ENCODE results near the gene LARP7.
"Not testable (repeated sequence)": the region's sequence is repeated elsewhere in the genome, so short reads cannot be mapped to it uniquely, and the experiment has no call there.

The LARP7 gene

DNA sequence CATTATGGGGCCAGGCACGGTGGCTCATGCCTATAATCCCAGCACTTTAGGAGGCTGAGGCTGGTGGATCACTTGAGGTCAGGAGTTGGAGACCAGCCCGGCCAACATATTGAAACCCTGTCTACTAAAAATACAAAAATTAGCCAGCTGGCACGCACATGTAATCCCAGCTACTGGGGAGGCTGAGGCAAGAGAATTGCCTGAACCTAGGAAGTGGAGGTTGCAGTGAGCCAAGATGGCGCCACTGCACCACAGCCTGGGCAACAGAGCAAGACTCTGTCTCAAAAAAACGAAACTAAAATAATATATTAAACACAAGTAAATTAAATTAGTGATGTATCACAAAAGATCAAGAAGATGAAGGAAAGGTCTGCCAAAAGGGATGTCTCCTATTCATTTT is 19.2 kb downstream of the LARP7 start:
- DNase-seq (ENCODE audit: low spot score in 2 of 2); H3K27ac Mint-ChIP-seq (ENCODE audit: low read depth); H3K4me1 Mint-ChIP-seq; H3K9me3 Mint-ChIP-seq; H3K27me3 Mint-ChIP-seq; ATAC-seq (replicated peaks; ENCODE audit: extremely low read depth, poor library complexity, severe bottlenecking); H3K4me3 Mint-ChIP-seq: not testable (repeated sequence)
- H3K36me3 Mint-ChIP-seq (ENCODE audit: insufficient read depth), result peaks cover 52% of the 10 kb centered on the region

- Mint-ChIP-seq H3K36me3 (ENCODE audit: insufficient read depth) (peaks cover 3% of the 10 kb centered on the region), H3K9me3 (no peaks in the 10 kb centered on the region), H3K27ac (ENCODE audit: low read depth) (no peak overlapping the region), H3K27me3 (no peaks in the 10 kb centered on the region), H3K4me1 (no peaks in the 10 kb centered on the region), H3K4me3 (no peak overlapping the region)
- no peak for ATAC-seq (replicated peaks; ENCODE audit: extremely low read depth, poor library complexity, severe bottlenecking)
- no peak for DNase-seq (ENCODE audit: low spot score in 2 of 2)
Observed at GRCh38 chr4:112664611-112665010, 27.7 kb downstream of the LARP7 start.

DNA sequence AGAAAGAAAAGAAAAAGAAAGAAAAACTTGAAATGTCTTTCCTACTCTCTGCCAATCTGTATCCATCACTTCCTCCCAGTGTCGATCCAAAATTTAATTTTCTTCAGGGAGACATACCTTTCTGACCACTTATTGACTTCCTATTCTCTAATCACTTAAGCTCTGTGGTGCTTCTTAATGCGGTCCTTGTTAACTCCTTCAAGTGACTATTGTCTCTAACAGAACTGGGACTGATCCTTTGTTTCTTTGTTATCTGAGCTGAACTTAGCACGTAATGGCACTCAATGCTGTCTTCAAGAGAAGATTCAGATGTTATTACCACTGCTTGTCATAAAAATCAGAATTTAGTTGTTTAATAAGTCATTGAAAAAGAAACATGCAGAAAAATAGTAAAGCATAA is 31.2 kb downstream of the LARP7 start:
- H3K4me1 Mint-ChIP-seq, result no peaks in the 10 kb centered on the region
- peaks cover 1% of the 10 kb centered on the region for H3K36me3 Mint-ChIP-seq (ENCODE audit: insufficient read depth)
- H3K9me3 Mint-ChIP-seq, result no peaks in the 10 kb centered on the region

GRCh38 chr4:112673076-112673475 is 36.1 kb downstream of the LARP7 start:
- ATAC-seq (replicated peaks; ENCODE audit: extremely low read depth, poor library complexity, severe bottlenecking) (no peak), DNase-seq (ENCODE audit: low spot score in 2 of 2) (no peak)
- Mint-ChIP-seq H3K9me3 (no peaks in the 10 kb centered on the region), H3K4me1 (no peaks in the 10 kb centered on the region), H3K36me3 (ENCODE audit: insufficient read depth) (no peaks in the 10 kb centered on the region), H3K27ac (ENCODE audit: low read depth) (no peak overlapping the region), H3K4me3 (no peak overlapping the region), H3K27me3 (no peaks in the 10 kb centered on the region)

More for the DNA sequence above, 31.2 kb downstream of the LARP7 start:
- DNase-seq (ENCODE audit: low spot score in 2 of 2) (no peak), ATAC-seq (replicated peaks; ENCODE audit: extremely low read depth, poor library complexity, severe bottlenecking) (no peak)
- no peak overlapping the region for H3K4me3 Mint-ChIP-seq
- H3K27me3 Mint-ChIP-seq, result no peaks in the 10 kb centered on the region
- no peak overlapping the region for H3K27ac Mint-ChIP-seq (ENCODE audit: low read depth)

- Mint-ChIP-seq H3K36me3 (ENCODE audit: insufficient read depth) (no peaks in the 10 kb centered on the region), H3K4me3 (no peak overlapping the region), H3K27ac (ENCODE audit: low read depth) (no peak overlapping the region), H3K4me1 (no peaks in the 10 kb centered on the region), H3K9me3 (no peaks in the 10 kb centered on the region), H3K27me3 (no peaks in the 10 kb centered on the region)
- ATAC-seq (replicated peaks; ENCODE audit: extremely low read depth, poor library complexity, severe bottlenecking), result no peak
- DNase-seq (ENCODE audit: low spot score in 2 of 2), result no peak
Observed at GRCh38 chr4:112673686-112674085, 36.7 kb downstream of the LARP7 start.

DNA sequence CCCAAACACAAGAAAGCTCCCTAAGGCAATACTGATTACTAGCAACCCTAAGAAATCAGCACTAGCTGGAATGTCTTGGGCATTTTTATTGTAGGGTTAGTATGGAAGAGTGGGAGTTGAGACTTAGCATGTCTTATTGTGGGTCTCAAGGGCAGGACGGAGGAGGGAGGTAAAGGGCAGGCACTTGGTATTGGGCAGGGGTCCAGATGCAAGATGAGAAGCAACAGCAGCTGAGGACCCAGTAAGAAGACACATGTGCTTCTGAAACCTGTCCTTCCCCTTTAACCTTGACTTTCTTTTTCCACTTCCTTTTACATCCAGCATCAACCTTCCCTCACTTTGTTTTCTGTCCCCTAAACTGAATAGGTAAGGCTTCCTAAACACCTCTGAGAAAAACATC is 37.4 kb downstream of the LARP7 start:
- no peak for DNase-seq (ENCODE audit: low spot score in 2 of 2)
- H3K27ac Mint-ChIP-seq (ENCODE audit: low read depth), result no peak overlapping the region
- no peaks in the 10 kb centered on the region for H3K36me3 Mint-ChIP-seq (ENCODE audit: insufficient read depth)
- H3K4me1 Mint-ChIP-seq, result no peaks in the 10 kb centered on the region
- no peak for ATAC-seq (replicated peaks; ENCODE audit: extremely low read depth, poor library complexity, severe bottlenecking)
- no peaks in the 10 kb centered on the region for H3K9me3 Mint-ChIP-seq
- no peak overlapping the region for H3K4me3 Mint-ChIP-seq
- no peaks in the 10 kb centered on the region for H3K27me3 Mint-ChIP-seq

GRCh38 chr4:112677519-112678091 is 40.7 kb downstream of the LARP7 start:
- Mint-ChIP-seq H3K27ac (ENCODE audit: low read depth) (no peak overlapping the region), H3K27me3 (no peaks in the 10 kb centered on the region), H3K4me1 (no peaks in the 10 kb centered on the region), H3K36me3 (ENCODE audit: insufficient read depth) (no peaks in the 10 kb centered on the region), H3K9me3 (no peaks in the 10 kb centered on the region), H3K4me3 (no peak overlapping the region)
- DNase-seq (ENCODE audit: low spot score in 2 of 2) (no peak), ATAC-seq (replicated peaks; ENCODE audit: extremely low read depth, poor library complexity, severe bottlenecking) (no peak)

DNA sequence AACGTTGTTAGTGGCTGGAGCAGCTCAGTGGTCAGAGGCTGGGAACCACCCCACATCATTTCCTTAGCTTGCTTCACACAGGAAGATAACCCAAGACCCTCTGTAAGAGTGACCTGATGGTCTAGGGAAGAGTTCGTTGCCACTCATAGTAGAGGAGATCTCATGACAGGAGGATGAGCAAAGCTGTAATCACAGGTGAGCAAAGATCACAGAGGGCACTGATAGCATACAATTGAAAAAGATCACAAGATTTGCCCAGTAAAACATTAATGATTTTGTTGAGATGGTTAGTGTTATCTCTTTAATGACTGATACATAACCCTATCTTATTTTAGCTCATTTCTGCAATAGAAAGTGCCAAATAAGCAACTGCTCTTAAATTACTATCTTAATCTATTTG is 44.1 kb downstream of the LARP7 start:
- Mint-ChIP-seq H3K4me3 (no peak overlapping the region), H3K9me3 (no peaks in the 10 kb centered on the region), H3K27me3 (peaks cover 1% of the 10 kb centered on the region), H3K4me1 (no peaks in the 10 kb centered on the region), H3K36me3 (ENCODE audit: insufficient read depth) (no peaks in the 10 kb centered on the region), H3K27ac (ENCODE audit: low read depth) (no peak overlapping the region)
- ATAC-seq (replicated peaks; ENCODE audit: extremely low read depth, poor library complexity, severe bottlenecking), result no peak
- DNase-seq (ENCODE audit: low spot score in 2 of 2), result no peak

DNA sequence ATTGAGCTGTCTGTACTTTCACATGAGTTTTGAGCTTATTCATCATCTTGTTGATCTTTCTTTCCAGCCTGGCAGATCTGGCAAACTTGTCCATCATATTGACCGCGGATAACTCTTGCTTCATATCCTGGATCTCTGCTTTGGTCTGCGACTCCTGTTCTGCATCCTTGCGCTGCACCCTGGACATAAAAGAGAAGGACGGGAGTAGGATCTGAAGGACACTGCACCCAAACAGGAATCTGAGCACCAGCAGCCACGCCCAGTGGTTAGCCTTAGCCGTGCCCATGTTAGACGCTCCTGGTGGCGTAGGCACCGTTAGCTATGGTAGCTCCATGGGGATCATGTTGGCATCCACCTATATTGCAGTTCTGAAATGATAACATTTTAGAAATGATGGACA is 56.6 kb downstream of the LARP7 start:
- no peaks in the 10 kb centered on the region for H3K4me1 Mint-ChIP-seq
- no peaks in the 10 kb centered on the region for H3K9me3 Mint-ChIP-seq
- DNase-seq (ENCODE audit: low spot score in 2 of 2), result no peak
- H3K27ac Mint-ChIP-seq (ENCODE audit: low read depth), result no peak overlapping the region
- peaks cover 17% of the 10 kb centered on the region for H3K27me3 Mint-ChIP-seq
- no peak overlapping the region for H3K4me3 Mint-ChIP-seq
- no peaks in the 10 kb centered on the region for H3K36me3 Mint-ChIP-seq (ENCODE audit: insufficient read depth)
- ATAC-seq (replicated peaks; ENCODE audit: extremely low read depth, poor library complexity, severe bottlenecking), result no peak

DNA sequence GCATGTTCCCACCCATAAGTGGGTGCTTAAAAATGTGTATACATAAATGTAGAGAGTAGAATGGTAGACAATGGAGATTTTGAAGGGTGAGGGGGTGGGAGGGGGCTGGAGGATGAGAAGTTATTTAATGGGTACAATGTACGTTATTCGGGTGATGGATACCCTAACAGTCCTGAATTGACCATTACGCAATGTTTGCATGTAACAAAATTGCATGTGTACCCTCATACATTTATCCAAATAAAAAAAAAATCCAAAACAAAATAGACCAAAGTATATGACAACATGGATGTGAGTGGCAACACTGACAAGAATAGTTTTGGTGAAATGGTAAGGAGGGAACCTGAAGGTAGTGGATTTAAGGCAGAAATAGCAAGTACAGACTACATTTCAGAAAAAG is 63.7 kb downstream of the LARP7 start:
- no peaks in the 10 kb centered on the region for H3K36me3 Mint-ChIP-seq (ENCODE audit: insufficient read depth)
- peaks cover 12% of the 10 kb centered on the region for H3K4me1 Mint-ChIP-seq
- DNase-seq (ENCODE audit: low spot score in 2 of 2) (no peak), ATAC-seq (replicated peaks; ENCODE audit: extremely low read depth, poor library complexity, severe bottlenecking) (no peak)
- H3K27me3 Mint-ChIP-seq, result peaks cover 61% of the 10 kb centered on the region
- no peak overlapping the region for H3K27ac Mint-ChIP-seq (ENCODE audit: low read depth)
- no peak overlapping the region for H3K4me3 Mint-ChIP-seq
- H3K9me3 Mint-ChIP-seq, result no peaks in the 10 kb centered on the region

GRCh38 chr4:112702892-112703291 is 65.9 kb downstream of the LARP7 start:
- Mint-ChIP-seq H3K4me1 (peaks cover 23% of the 10 kb centered on the region), H3K36me3 (ENCODE audit: insufficient read depth) (peaks cover 2% of the 10 kb centered on the region), H3K9me3 (no peaks in the 10 kb centered on the region), H3K27me3 (peaks cover 77% of the 10 kb centered on the region), H3K4me3 (no peak overlapping the region), H3K27ac (ENCODE audit: low read depth) (no peak overlapping the region)
- ATAC-seq (replicated peaks; ENCODE audit: extremely low read depth, poor library complexity, severe bottlenecking) (no peak), DNase-seq (ENCODE audit: low spot score in 2 of 2) (no peak)

GRCh38 chr4:112704322-112704721 is 67.4 kb downstream of the LARP7 start:
- DNase-seq (ENCODE audit: low spot score in 2 of 2), result no peak
- peaks cover 2% of the 10 kb centered on the region for H3K36me3 Mint-ChIP-seq (ENCODE audit: insufficient read depth)
- H3K27ac Mint-ChIP-seq (ENCODE audit: low read depth), result no peak overlapping the region
- no peaks in the 10 kb centered on the region for H3K9me3 Mint-ChIP-seq
- peaks cover 23% of the 10 kb centered on the region for H3K4me1 Mint-ChIP-seq
- ATAC-seq (replicated peaks; ENCODE audit: extremely low read depth, poor library complexity, severe bottlenecking), result no peak
- H3K4me3 Mint-ChIP-seq, result peak overlapping the region; percentile 77
- peaks cover 71% of the 10 kb centered on the region for H3K27me3 Mint-ChIP-seq

DNA sequence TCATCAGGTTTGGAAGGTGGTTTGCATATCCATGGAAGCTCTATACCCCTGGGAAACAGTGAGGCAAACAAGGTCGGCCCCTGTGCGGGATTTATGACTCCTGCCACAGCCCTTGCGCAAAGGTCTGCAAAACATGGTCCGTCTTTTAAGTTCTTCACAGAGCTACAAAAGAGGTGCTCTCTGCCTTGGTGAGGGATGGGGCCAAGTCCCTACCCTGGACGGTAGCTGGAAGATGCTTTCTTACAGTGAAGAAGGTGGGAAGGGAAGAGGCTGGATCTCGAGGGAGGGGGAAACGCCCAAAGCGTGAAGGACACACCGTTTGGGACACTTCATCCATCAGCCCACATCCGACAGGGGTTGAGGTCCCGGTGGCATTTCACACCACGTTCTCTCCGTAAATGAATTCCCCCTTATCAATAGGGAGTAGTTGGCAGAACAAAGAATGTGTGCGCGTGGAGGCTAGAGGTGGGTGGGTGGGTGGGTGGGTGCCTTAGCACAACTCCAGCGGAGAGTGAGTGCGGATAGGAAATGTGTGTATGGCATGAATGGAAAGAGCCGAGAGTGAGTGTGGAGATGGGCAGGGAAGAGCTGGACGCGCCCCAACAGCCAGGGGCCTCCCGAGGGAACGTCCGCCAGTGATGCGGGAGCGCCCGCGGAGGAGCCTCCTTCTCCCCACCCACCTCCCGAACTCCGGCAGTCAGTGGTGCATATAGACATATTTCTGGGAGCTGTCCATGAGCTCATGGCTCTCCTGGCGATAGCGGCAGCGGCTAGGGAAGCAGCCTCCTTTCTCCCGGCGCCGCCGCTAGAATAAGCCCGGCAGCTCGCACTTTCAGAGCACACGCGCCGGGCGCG is 68.3 kb downstream of the LARP7 start:
- H3K4me1 Mint-ChIP-seq, result peaks cover 23% of the 10 kb centered on the region
- peaks cover 71% of the 10 kb centered on the region for H3K27me3 Mint-ChIP-seq
- peak overlapping the region; percentile 77 for H3K4me3 Mint-ChIP-seq
- H3K27ac Mint-ChIP-seq (ENCODE audit: low read depth), result no peak overlapping the region
- no peaks in the 10 kb centered on the region for H3K9me3 Mint-ChIP-seq
- ATAC-seq (replicated peaks; ENCODE audit: extremely low read depth, poor library complexity, severe bottlenecking) (no peak), DNase-seq (ENCODE audit: low spot score in 2 of 2) (no peak)
- peaks cover 2% of the 10 kb centered on the region for H3K36me3 Mint-ChIP-seq (ENCODE audit: insufficient read depth)

Data from central memory CD8-positive, alpha-beta T cell (primary cell).